ENCODE results near the gene USF2. TPM values are rescaled to one million over a fixed set of nuclear protein-coding genes. Genes with fewer than 3 reads are reported as not detected.

The USF2 gene
- total and polyA plus RNA-seq, 4 donors = 85.3 to 148 (median 104) TPM

- intact Hi-C loops (cut with DNase I) = no loop called here
- Histone ChIP-seq H3K4me1 (ENCODE audit: control insufficient read depth in 1 of 2, insufficient read depth in 2 of 2, low read length in 2 of 2) (no peaks in the 10 kb centered on the region), H3K27ac (ENCODE audit: low read depth in 1 of 2, low read length in 2 of 2) (no peak overlapping the region), H3K27me3 (ENCODE audit: control insufficient read depth in 1 of 2, insufficient read depth in 2 of 2, low read length in 1 of 2) (no peaks in the 10 kb centered on the region), H3K9me3 (ENCODE audit: control insufficient read depth, low read length) (no peaks in the 10 kb centered on the region), H3K36me3 (ENCODE audit: control insufficient read depth in 1 of 2, insufficient read depth in 2 of 2, low read length in 1 of 2) (no peaks in the 10 kb centered on the region), H3K4me3 (ENCODE audit: low read length in 2 of 2) (no peak overlapping the region)
- DNase-seq = no peak
- 94 to 98% methylated on average over 2 of the region's 2 CpGs for WGBS, 2 donors
- no peak for ATAC-seq (ENCODE audit: low FRiP score)
Measured at GRCh38 chr19:35297922-35298321, 29.2 kb downstream of the USF2 start.

GRCh38 chr19:35298561-35298972 lies 29.8 kb downstream of the USF2 start:
- Histone ChIP-seq H3K4me3 (ENCODE audit: low read length in 2 of 2) (no peak overlapping the region), H3K27ac (ENCODE audit: low read depth in 1 of 2, low read length in 2 of 2) (no peak overlapping the region), H3K4me1 (ENCODE audit: control insufficient read depth in 1 of 2, insufficient read depth in 2 of 2, low read length in 2 of 2) (no peaks in the 10 kb centered on the region), H3K9me3 (ENCODE audit: control insufficient read depth, low read length) (no peaks in the 10 kb centered on the region), H3K36me3 (ENCODE audit: control insufficient read depth in 1 of 2, insufficient read depth in 2 of 2, low read length in 1 of 2) (no peaks in the 10 kb centered on the region), H3K27me3 (ENCODE audit: control insufficient read depth in 1 of 2, insufficient read depth in 2 of 2, low read length in 1 of 2) (no peaks in the 10 kb centered on the region)
- ATAC-seq (ENCODE audit: low FRiP score) (no peak), DNase-seq (no peak)
- WGBS, 2 donors = 93 to 94% methylated on average over 5 of the region's 5 CpGs
- intact Hi-C loops (cut with DNase I) = no loop called here

- H3K4me1 ChIP-seq (ENCODE audit: control insufficient read depth in 1 of 2, insufficient read depth in 2 of 2, low read length in 2 of 2) = no peaks in the 10 kb centered on the region
- no peaks in the 10 kb centered on the region for H3K36me3 ChIP-seq (ENCODE audit: control insufficient read depth in 1 of 2, insufficient read depth in 2 of 2, low read length in 1 of 2)
- H3K27me3 ChIP-seq (ENCODE audit: control insufficient read depth in 1 of 2, insufficient read depth in 2 of 2, low read length in 1 of 2) = no peaks in the 10 kb centered on the region
- H3K9me3 ChIP-seq (ENCODE audit: control insufficient read depth, low read length) = no peaks in the 10 kb centered on the region
- ATAC-seq (ENCODE audit: low FRiP score) = no peak
- WGBS, 2 donors = 39 to 44% methylated on average over 30 to 55 of the region's 55 CpGs
- no peak for DNase-seq
- H3K27ac ChIP-seq (ENCODE audit: low read depth in 1 of 2, low read length in 2 of 2) = no peak overlapping the region
- intact Hi-C loops (cut with DNase I) = no loop called here
- H3K4me3 ChIP-seq (ENCODE audit: low read length in 2 of 2) = no peak overlapping the region
Measured at GRCh38 chr19:35299523-35300338, 31.0 kb downstream of the USF2 start.

- no peaks in the 10 kb centered on the region for H3K27me3 ChIP-seq (ENCODE audit: control insufficient read depth in 1 of 2, insufficient read depth in 2 of 2, low read length in 1 of 2)
Measured at GRCh38 chr19:35300339-35300649, 31.5 kb downstream of the USF2 start.

GRCh38 chr19:35301961-35302360 lies 33.2 kb downstream of the USF2 start:
- no peak overlapping the region for H3K4me3 ChIP-seq (ENCODE audit: low read length in 2 of 2)
- no peak overlapping the region for H3K27ac ChIP-seq (ENCODE audit: low read depth in 1 of 2, low read length in 2 of 2)
- H3K27me3 ChIP-seq (ENCODE audit: control insufficient read depth in 1 of 2, insufficient read depth in 2 of 2, low read length in 1 of 2) = no peaks in the 10 kb centered on the region
- WGBS, 2 donors = 92 to 95% methylated on average over 2 of the region's 2 CpGs
- H3K9me3 ChIP-seq (ENCODE audit: control insufficient read depth, low read length) = no peaks in the 10 kb centered on the region
- ATAC-seq (ENCODE audit: low FRiP score) = no peak
- intact Hi-C loops (cut with DNase I) = no loop called here
- no peaks in the 10 kb centered on the region for H3K4me1 ChIP-seq (ENCODE audit: control insufficient read depth in 1 of 2, insufficient read depth in 2 of 2, low read length in 2 of 2)
- no peaks in the 10 kb centered on the region for H3K36me3 ChIP-seq (ENCODE audit: control insufficient read depth in 1 of 2, insufficient read depth in 2 of 2, low read length in 1 of 2)
- DNase-seq = no peak

More at GRCh38 chr19:35300339-35300649, 31.5 kb downstream of the USF2 start:
- Histone ChIP-seq H3K9me3 (ENCODE audit: control insufficient read depth, low read length) (no peaks in the 10 kb centered on the region), H3K4me1 (ENCODE audit: control insufficient read depth in 1 of 2, insufficient read depth in 2 of 2, low read length in 2 of 2) (no peaks in the 10 kb centered on the region), H3K27ac (ENCODE audit: low read depth in 1 of 2, low read length in 2 of 2) (no peak overlapping the region), H3K4me3 (ENCODE audit: low read length in 2 of 2) (no peak overlapping the region), H3K36me3 (ENCODE audit: control insufficient read depth in 1 of 2, insufficient read depth in 2 of 2, low read length in 1 of 2) (no peaks in the 10 kb centered on the region)
- 74 to 78% methylated on average over 10 of the region's 10 CpGs for WGBS, 2 donors
- no peak for ATAC-seq (ENCODE audit: low FRiP score)
- DNase-seq = no peak
- intact Hi-C loops (cut with DNase I) = no loop called here

- Histone ChIP-seq H3K4me3 (ENCODE audit: low read length in 2 of 2) (no peak overlapping the region), H3K4me1 (ENCODE audit: control insufficient read depth in 1 of 2, insufficient read depth in 2 of 2, low read length in 2 of 2) (no peaks in the 10 kb centered on the region), H3K27ac (ENCODE audit: low read depth in 1 of 2, low read length in 2 of 2) (no peak overlapping the region), H3K36me3 (ENCODE audit: control insufficient read depth in 1 of 2, insufficient read depth in 2 of 2, low read length in 1 of 2) (no peaks in the 10 kb centered on the region), H3K27me3 (ENCODE audit: control insufficient read depth in 1 of 2, insufficient read depth in 2 of 2, low read length in 1 of 2) (no peaks in the 10 kb centered on the region), H3K9me3 (ENCODE audit: control insufficient read depth, low read length) (no peaks in the 10 kb centered on the region)
- intact Hi-C loops (cut with DNase I) = no loop called here
- no peak for ATAC-seq (ENCODE audit: low FRiP score)
- WGBS, 2 donors = 77 to 86% methylated on average over 16 of the region's 16 CpGs
- no peak for DNase-seq
Measured at GRCh38 chr19:35302446-35302845, 33.7 kb downstream of the USF2 start.

GRCh38 chr19:35303357-35303915 lies 34.7 kb downstream of the USF2 start:
- H3K36me3 ChIP-seq (ENCODE audit: control insufficient read depth in 1 of 2, insufficient read depth in 2 of 2, low read length in 1 of 2) = no peaks in the 10 kb centered on the region
- no peak overlapping the region for H3K4me3 ChIP-seq (ENCODE audit: low read length in 2 of 2)
- no peaks in the 10 kb centered on the region for H3K27me3 ChIP-seq (ENCODE audit: control insufficient read depth in 1 of 2, insufficient read depth in 2 of 2, low read length in 1 of 2)
- H3K4me1 ChIP-seq (ENCODE audit: control insufficient read depth in 1 of 2, insufficient read depth in 2 of 2, low read length in 2 of 2) = no peaks in the 10 kb centered on the region
- no peak for ATAC-seq (ENCODE audit: low FRiP score)
- 84 to 86% methylated on average over 6 of the region's 6 CpGs for WGBS, 2 donors
- DNase-seq = no peak
- intact Hi-C loops (cut with DNase I) = no loop called here
- H3K27ac ChIP-seq (ENCODE audit: low read depth in 1 of 2, low read length in 2 of 2) = no peak overlapping the region
- H3K9me3 ChIP-seq (ENCODE audit: control insufficient read depth, low read length) = no peaks in the 10 kb centered on the region

- H3K36me3 ChIP-seq (ENCODE audit: control insufficient read depth in 1 of 2, insufficient read depth in 2 of 2, low read length in 1 of 2) = no peaks in the 10 kb centered on the region
- no peak overlapping the region for H3K4me3 ChIP-seq (ENCODE audit: low read length in 2 of 2)
- no peaks in the 10 kb centered on the region for H3K4me1 ChIP-seq (ENCODE audit: control insufficient read depth in 1 of 2, insufficient read depth in 2 of 2, low read length in 2 of 2)
- 70 to 72% methylated on average over 11 of the region's 11 CpGs for WGBS, 2 donors
- no peak for DNase-seq
- H3K9me3 ChIP-seq (ENCODE audit: control insufficient read depth, low read length) = no peaks in the 10 kb centered on the region
- no peak for ATAC-seq (ENCODE audit: low FRiP score)
- no peak overlapping the region for H3K27ac ChIP-seq (ENCODE audit: low read depth in 1 of 2, low read length in 2 of 2)
- H3K27me3 ChIP-seq (ENCODE audit: control insufficient read depth in 1 of 2, insufficient read depth in 2 of 2, low read length in 1 of 2) = no peaks in the 10 kb centered on the region
- intact Hi-C loops (cut with DNase I) = no loop called here
Measured at GRCh38 chr19:35304036-35304435, 35.3 kb downstream of the USF2 start.

GRCh38 chr19:35305181-35305580 lies 36.4 kb downstream of the USF2 start:
- intact Hi-C loops (cut with DNase I) = no loop called here
- Histone ChIP-seq H3K27ac (ENCODE audit: low read depth in 1 of 2, low read length in 2 of 2) (no peak overlapping the region), H3K4me3 (ENCODE audit: low read length in 2 of 2) (no peak overlapping the region), H3K9me3 (ENCODE audit: control insufficient read depth, low read length) (no peaks in the 10 kb centered on the region), H3K4me1 (ENCODE audit: control insufficient read depth in 1 of 2, insufficient read depth in 2 of 2, low read length in 2 of 2) (no peaks in the 10 kb centered on the region), H3K27me3 (ENCODE audit: control insufficient read depth in 1 of 2, insufficient read depth in 2 of 2, low read length in 1 of 2) (no peaks in the 10 kb centered on the region), H3K36me3 (ENCODE audit: control insufficient read depth in 1 of 2, insufficient read depth in 2 of 2, low read length in 1 of 2) (no peaks in the 10 kb centered on the region)
- 79 to 82% methylated on average over 6 of the region's 6 CpGs for WGBS, 2 donors
- ATAC-seq (ENCODE audit: low FRiP score) (no peak), DNase-seq (no peak)

All from aorta (tissue), 5 donors.